Esophagus muscularis mucosa (tissue), 4 donors: Measurements from ENCODE around the gene ANKS1B.

ENCODE experiments used
- EP300 ChIP-seq: sonication (generic); formaldehyde crosslinking; IDR thresholded peaks from one replicate; pipeline ENCODE4 v1.6.1; 2017; ENCODE audit warnings: antibody characterized with exemption
- POLR2A ChIP-seq: fragments of 450-650 bp; IDR thresholded peaks from one replicate; pipeline ENCODE4 v1.6.1; 2017; ENCODE audit warnings: antibody characterized with exemption, moderate library complexity, mild to moderate bottlenecking, low read depth
- POLR2AphosphoS5 ChIP-seq, 2 donors: sonication (generic); formaldehyde crosslinking; IDR thresholded peaks; one replicate each; pipeline ENCODE4 v1.6.1; 2017; ENCODE audit warnings: antibody characterized with exemption in 2 of 2
- TF ChIP-seq, protein P1 (sequence below), 3 experiments: fragments of 200-600 bp in 2 of 3; fragments of 450-650 bp in 1 of 3; sonication (generic) in 2 of 3; IDR thresholded peaks; one replicate each; pipeline ENCODE4 v1.5.1; 2017 to 2019; ENCODE audit warnings: antibody characterized with exemption in 3 of 3, mild to moderate bottlenecking in 2 of 3, moderate library complexity in 1 of 3

GRCh38 chr12:99388671-99389195 lies 596.0 kb downstream of the ANKS1B start:
- TF ChIP-seq, protein P1, sequence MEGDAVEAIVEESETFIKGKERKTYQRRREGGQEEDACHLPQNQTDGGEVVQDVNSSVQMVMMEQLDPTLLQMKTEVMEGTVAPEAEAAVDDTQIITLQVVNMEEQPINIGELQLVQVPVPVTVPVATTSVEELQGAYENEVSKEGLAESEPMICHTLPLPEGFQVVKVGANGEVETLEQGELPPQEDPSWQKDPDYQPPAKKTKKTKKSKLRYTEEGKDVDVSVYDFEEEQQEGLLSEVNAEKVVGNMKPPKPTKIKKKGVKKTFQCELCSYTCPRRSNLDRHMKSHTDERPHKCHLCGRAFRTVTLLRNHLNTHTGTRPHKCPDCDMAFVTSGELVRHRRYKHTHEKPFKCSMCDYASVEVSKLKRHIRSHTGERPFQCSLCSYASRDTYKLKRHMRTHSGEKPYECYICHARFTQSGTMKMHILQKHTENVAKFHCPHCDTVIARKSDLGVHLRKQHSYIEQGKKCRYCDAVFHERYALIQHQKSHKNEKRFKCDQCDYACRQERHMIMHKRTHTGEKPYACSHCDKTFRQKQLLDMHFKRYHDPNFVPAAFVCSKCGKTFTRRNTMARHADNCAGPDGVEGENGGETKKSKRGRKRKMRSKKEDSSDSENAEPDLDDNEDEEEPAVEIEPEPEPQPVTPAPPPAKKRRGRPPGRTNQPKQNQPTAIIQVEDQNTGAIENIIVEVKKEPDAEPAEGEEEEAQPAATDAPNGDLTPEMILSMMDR (IDR thresholded peaks at IDR 0.05), result no peak
- no peak for TF ChIP-seq POLR2A
- TF ChIP-seq POLR2AphosphoS5 (IDR thresholded peaks at IDR 0.05), result no peak
- TF ChIP-seq EP300, result no peak
